Mucosa of rectum (tissue), 2 donors: ENCODE measurements around the gene DCDC2.

Experiments used
- H3K27ac ChIP-seq, 2 donors: one replicate each; pipeline ENCODE4 v1.7.0; 2013; ENCODE audit warnings: inconsistent platforms in 2 of 2, low read depth in 2 of 2, low read length in 2 of 2
- H3K27me3 ChIP-seq, 2 donors: one replicate each; pipeline ENCODE4 v1.7.0; 2013; ENCODE audit warnings: low read length in 2 of 2; ENCODE audit not compliant: control insufficient read depth in 2 of 2, insufficient read depth in 2 of 2
- H3K36me3 ChIP-seq, 2 donors: one replicate each; pipeline ENCODE4 v1.7.0; 2013; ENCODE audit warnings: low read length in 2 of 2; ENCODE audit not compliant: control insufficient read depth in 2 of 2, insufficient read depth in 2 of 2
- H3K4me1 ChIP-seq, 2 donors: one replicate each; pipeline ENCODE4 v1.7.0; 2013; ENCODE audit warnings: low read length in 2 of 2, mild to moderate bottlenecking in 1 of 2; ENCODE audit not compliant: control insufficient read depth in 2 of 2, insufficient read depth in 2 of 2
- H3K4me3 ChIP-seq, 2 donors: one replicate each; pipeline ENCODE4 v1.7.0; 2013; ENCODE audit warnings: low read length in 2 of 2
- H3K9ac ChIP-seq, 2 donors: one replicate each; pipeline ENCODE4 v1.7.0; 2013; ENCODE audit warnings: low read length in 2 of 2, low read depth in 1 of 2, mild to moderate bottlenecking in 1 of 2
- H3K9me3 ChIP-seq, 2 donors: one replicate each; pipeline ENCODE4 v1.7.0; 2013; ENCODE audit warnings: low read length in 2 of 2; ENCODE audit not compliant: control insufficient read depth in 2 of 2
- donor health status: healthy.
- donor health status: Normal muscosa, but diverticular disease.

DCDC2 gene

GRCh38 chr6:24353861-24354260 lies 4.0 kb downstream of the DCDC2 start:
- H3K4me3 ChIP-seq = no peak overlapping the region
- H3K27me3 ChIP-seq = peaks cover 0 to 4% of the 10 kb centered on the region in 2 donors
- H3K27ac ChIP-seq = no peak overlapping the region
- no peaks in the 10 kb centered on the region for H3K36me3 ChIP-seq
- no peaks in the 10 kb centered on the region for H3K9me3 ChIP-seq
- no peak overlapping the region for H3K9ac ChIP-seq
- peaks cover 8 to 9% of the 10 kb centered on the region in 2 donors for H3K4me1 ChIP-seq

GRCh38 chr6:24352434-24352833 lies 5.4 kb downstream of the DCDC2 start:
- Histone ChIP-seq H3K9ac (no peak overlapping the region), H3K27ac (no peak overlapping the region), H3K9me3 (no peaks in the 10 kb centered on the region), H3K4me1 (peaks cover 0 to 4% of the 10 kb centered on the region in 2 donors), H3K36me3 (no peaks in the 10 kb centered on the region), H3K4me3 (no peak overlapping the region), H3K27me3 (peaks cover 0 to 4% of the 10 kb centered on the region in 2 donors)

- Histone ChIP-seq H3K9me3 (no peaks in the 10 kb centered on the region), H3K4me3 (no peak overlapping the region), H3K36me3 (no peaks in the 10 kb centered on the region), H3K4me1 (no peaks in the 10 kb centered on the region), H3K9ac (no peak overlapping the region), H3K27ac (no peak overlapping the region), H3K27me3 (peaks cover 0 to 4% of the 10 kb centered on the region in 2 donors)
Measured at GRCh38 chr6:24344976-24345375, 12.9 kb downstream of the DCDC2 start.

- H3K27me3 ChIP-seq = no peaks in the 10 kb centered on the region
- H3K4me3 ChIP-seq = no peak overlapping the region
- H3K9ac ChIP-seq = no peak overlapping the region
- no peaks in the 10 kb centered on the region for H3K36me3 ChIP-seq
- no peaks in the 10 kb centered on the region for H3K4me1 ChIP-seq
- H3K9me3 ChIP-seq = no peaks in the 10 kb centered on the region
- H3K27ac ChIP-seq = no peak overlapping the region
Measured at GRCh38 chr6:24340998-24341938, 16.6 kb downstream of the DCDC2 start.

GRCh38 chr6:24339932-24340331 lies 17.9 kb downstream of the DCDC2 start:
- Histone ChIP-seq H3K9me3 (no peaks in the 10 kb centered on the region), H3K4me1 (no peaks in the 10 kb centered on the region), H3K27ac (no peak overlapping the region), H3K27me3 (no peaks in the 10 kb centered on the region), H3K4me3 (no peak overlapping the region), H3K9ac (no peak overlapping the region), H3K36me3 (no peaks in the 10 kb centered on the region)

- Histone ChIP-seq H3K36me3 (no peaks in the 10 kb centered on the region), H3K4me1 (no peaks in the 10 kb centered on the region), H3K9ac (no peak overlapping the region), H3K27ac (no peak overlapping the region), H3K4me3 (no peak overlapping the region), H3K9me3 (no peaks in the 10 kb centered on the region), H3K27me3 (no peaks in the 10 kb centered on the region)
Measured at GRCh38 chr6:24334285-24334684, 23.6 kb downstream of the DCDC2 start.

GRCh38 chr6:24332317-24332716 lies 25.5 kb downstream of the DCDC2 start:
- no peak overlapping the region for H3K27ac ChIP-seq
- H3K9ac ChIP-seq = no peak overlapping the region
- no peaks in the 10 kb centered on the region for H3K27me3 ChIP-seq
- H3K4me1 ChIP-seq = no peaks in the 10 kb centered on the region
- H3K9me3 ChIP-seq = no peaks in the 10 kb centered on the region
- H3K4me3 ChIP-seq = no peak overlapping the region
- no peaks in the 10 kb centered on the region for H3K36me3 ChIP-seq

- Histone ChIP-seq H3K27me3 (no peaks in the 10 kb centered on the region), H3K9ac (no peak overlapping the region)
Measured at GRCh38 chr6:24330137-24330732, 27.6 kb downstream of the DCDC2 start.

GRCh38 chr6:24329451-24329850 lies 28.4 kb downstream of the DCDC2 start:
- no peak overlapping the region for H3K27ac ChIP-seq
- H3K4me1 ChIP-seq = no peaks in the 10 kb centered on the region
- no peaks in the 10 kb centered on the region for H3K9me3 ChIP-seq
- H3K36me3 ChIP-seq = no peaks in the 10 kb centered on the region
- no peak overlapping the region for H3K9ac ChIP-seq
- H3K27me3 ChIP-seq = no peaks in the 10 kb centered on the region
- H3K4me3 ChIP-seq = no peak overlapping the region

More at GRCh38 chr6:24330137-24330732, 27.6 kb downstream of the DCDC2 start:
- Histone ChIP-seq H3K4me3 (no peak overlapping the region), H3K4me1 (no peaks in the 10 kb centered on the region), H3K36me3 (no peaks in the 10 kb centered on the region), H3K27ac (no peak overlapping the region), H3K9me3 (no peaks in the 10 kb centered on the region)

GRCh38 chr6:24329022-24329421 lies 28.8 kb downstream of the DCDC2 start:
- Histone ChIP-seq H3K4me1 (no peaks in the 10 kb centered on the region), H3K27ac (no peak overlapping the region), H3K9me3 (no peaks in the 10 kb centered on the region)

More at GRCh38 chr6:24329022-24329421, 28.8 kb downstream of the DCDC2 start:
- no peak overlapping the region for H3K9ac ChIP-seq
- no peaks in the 10 kb centered on the region for H3K36me3 ChIP-seq
- no peak overlapping the region for H3K4me3 ChIP-seq
- no peaks in the 10 kb centered on the region for H3K27me3 ChIP-seq
